CD14-positive monocyte (primary cell): Measurements from ENCODE around the gene SLC43A3. TPM values are rescaled to one million over a fixed set of nuclear protein-coding genes. Genes with fewer than 3 reads are reported as not detected.

Experiments used
- DNase-seq, 3 donors: peaks; one replicate each; pipeline ENCODE4 v3.0.0-alpha.2; 2011 to 2022
- H2AFZ ChIP-seq: 2 replicates; pipeline ENCODE4 v1.6.0; 2012; ENCODE audit warnings: mild to moderate bottlenecking, low read depth, low read length, inconsistent platforms; ENCODE audit not compliant: insufficient read depth, poor library complexity, severe bottlenecking
- H3K27ac ChIP-seq, 2 donors: 1 replicate in 1 of 2; 2 replicates in 1 of 2; pipeline ENCODE4 v1.5.1; 2012 to 2013; ENCODE audit warnings: low read length in 2 of 2, control low read depth in 1 of 2, inconsistent platforms in 1 of 2, low read depth in 1 of 2, mild to moderate bottlenecking in 1 of 2
- H3K27me3 ChIP-seq, 2 donors: one replicate each; pipeline versions ENCODE4 v1.6.0 to v1.6.1; 2011 to 2013; ENCODE audit warnings: low read length in 2 of 2; ENCODE audit not compliant: control insufficient read depth in 2 of 2, insufficient read depth in 2 of 2
- H3K36me3 ChIP-seq, 2 donors: replicated peaks in 1 of 2; 1 replicate in 1 of 2; 2 replicates in 1 of 2; pipeline versions ENCODE4 v1.5.1 to v1.6.1; 2012 to 2013; ENCODE audit warnings: low read length in 2 of 2, control low read depth in 1 of 2, inconsistent platforms in 1 of 2, mild to moderate bottlenecking in 1 of 2; ENCODE audit not compliant: insufficient read depth in 2 of 2, control insufficient read depth in 1 of 2
- H3K4me1 ChIP-seq, 2 donors: 1 replicate in 1 of 2; 2 replicates in 1 of 2; pipeline versions ENCODE4 v1.5.1 to v1.6.1; 2012 to 2013; ENCODE audit warnings: low read length in 2 of 2, control low read depth in 1 of 2, inconsistent platforms in 1 of 2, mild to moderate bottlenecking in 1 of 2, moderate library complexity in 1 of 2; ENCODE audit not compliant: insufficient read depth in 2 of 2, control insufficient read depth in 1 of 2
- H3K4me2 ChIP-seq: replicated peaks from 2 replicates; pipeline ENCODE3; 2012; ENCODE audit warnings: low read length, moderate library complexity, mild to moderate bottlenecking; ENCODE audit not compliant: poor library complexity, severe bottlenecking; ENCODE audit errors: extremely low read depth
- H3K4me3 ChIP-seq, 3 experiments: fragments of 200-600 bp in 1 of 3; sonication (generic) in 1 of 3; replicated peaks in 1 of 3; 1 replicate in 2 of 3; 2 replicates in 1 of 3; pipeline ENCODE4 v1.5.1; 2011 to 2013; ENCODE audit warnings: low read length in 3 of 3, mild to moderate bottlenecking in 3 of 3, control low read depth in 2 of 3, low read depth in 2 of 3, inconsistent platforms in 1 of 3, moderate library complexity in 1 of 3
- H3K79me2 ChIP-seq: 2 replicates; pipeline ENCODE4 v1.6.0; 2012; ENCODE audit warnings: mild to moderate bottlenecking, control low read depth, inconsistent platforms, low read length, moderate library complexity; ENCODE audit not compliant: insufficient read depth
- H3K9ac ChIP-seq: 2 replicates; pipeline ENCODE4 v1.6.0; 2017; ENCODE audit warnings: low read length, mild to moderate bottlenecking; ENCODE audit not compliant: insufficient read depth, poor library complexity, severe bottlenecking
- H3K9me3 ChIP-seq, 2 donors: replicated peaks in 1 of 2; 1 replicate in 1 of 2; 2 replicates in 1 of 2; pipeline versions ENCODE4 v1.5.1 to v1.6.1; 2012 to 2013; ENCODE audit warnings: low read length in 2 of 2, control low read depth in 1 of 2; ENCODE audit not compliant: control insufficient read depth in 1 of 2, insufficient read depth in 1 of 2
- H4K20me1 ChIP-seq: 2 replicates; pipeline ENCODE4 v1.6.0; 2012; ENCODE audit warnings: mild to moderate bottlenecking, low read length, control low read depth, moderate library complexity; ENCODE audit not compliant: insufficient read depth
- H3K27ac Mint-ChIP-seq, 7 donors: one replicate each; pipeline ENCODE4 v1.8.0; 2020; ENCODE audit warnings: mild to moderate bottlenecking in 7 of 7, mixed read lengths in 7 of 7, moderate library complexity in 6 of 7, inconsistent platforms in 2 of 7
- H3K27me3 Mint-ChIP-seq, 3 donors: one replicate each; pipeline ENCODE4 v1.8.0; 2021 to 2022; ENCODE audit warnings: low read depth in 3 of 3, mild to moderate bottlenecking in 3 of 3, mixed read lengths in 3 of 3, moderate library complexity in 3 of 3, inconsistent platforms in 1 of 3
- H3K36me3 Mint-ChIP-seq, 2 donors: one replicate each; pipeline ENCODE4 v1.8.0; 2020; ENCODE audit warnings: mixed read lengths in 2 of 2, inconsistent platforms in 1 of 2, mild to moderate bottlenecking in 1 of 2
- H3K4me1 Mint-ChIP-seq: one replicate; pipeline ENCODE4 v1.8.0; 2020; ENCODE audit warnings: mild to moderate bottlenecking, mixed read lengths
- H3K4me3 Mint-ChIP-seq, 2 donors: one replicate each; pipeline ENCODE4 v1.8.0; 2020; ENCODE audit warnings: mild to moderate bottlenecking in 2 of 2, mixed read lengths in 2 of 2, moderate library complexity in 1 of 2
- H3K9me3 Mint-ChIP-seq, 7 donors: one replicate each; pipeline ENCODE4 v1.8.0; 2020 to 2022; ENCODE audit warnings: mixed read lengths in 7 of 7, mild to moderate bottlenecking in 6 of 7, moderate library complexity in 6 of 7, inconsistent platforms in 2 of 7
- CTCF ChIP-seq: fragments of 200-600 bp; IDR thresholded peaks from one replicate; pipeline ENCODE4 v1.8.0; 2022; ENCODE audit warnings: antibody characterized with exemption, mild to moderate bottlenecking
- WGBS: methylation state at CpG from one replicate; pipeline ENCODE4 v1.1.5; 2013; ENCODE audit warnings: missing lambda C conversion rate; ENCODE audit not compliant: insufficient coverage; 5-methylcytosine and 5-hydroxymethylcytosine counted together
- intact Hi-C, 2 donors: fragments of 100-400 bp; cut with micrococcal nuclease; formaldehyde crosslinking; loops; one replicate each; pipeline versions ENCODE4 v1.15.0 to v1.15.1; 2023
- polyA plus RNA-seq, 3 donors: library from polyadenylated mRNA; depleted of rRNA in 1 of 3; unstranded in 2 of 3; stranded (reverse) in 1 of 3; fragments of 300-500 nt in 2 of 3; fragments of >200 nt in 1 of 3; fragmentation: Illumina TruSeq in 2 of 3; gene quantifications; 1 replicate in 2 of 3; 2 replicates in 1 of 3; pipeline ENCODE4 v1.2.3, GENCODE V29; 2012 to 2021

SLC43A3 gene
- polyA plus RNA-seq, 3 donors, result 82.4 to 116 (median 109) TPM

GRCh38 chr11:57439786-57440185, 12.9 kb upstream of the SLC43A3 start:
- Histone ChIP-seq H3K9ac (no peak overlapping the region), H3K4me3 (no peak overlapping the region), H3K4me1 (peaks cover 7 to 8% of the 10 kb centered on the region in 2 donors), H3K4me2 (no peak overlapping the region), H3K9me3 (no peaks in the 10 kb centered on the region), H3K27ac (no peak overlapping the region), H4K20me1 (no peaks in the 10 kb centered on the region), H3K27me3 (no peaks in the 10 kb centered on the region), H2AFZ (no peak overlapping the region), H3K36me3 (no peaks in the 10 kb centered on the region), H3K79me2 (no peaks in the 10 kb centered on the region)
- Mint-ChIP-seq H3K27me3 (peaks cover 0 to 5% (median 5%) of the 10 kb centered on the region in 3 donors), H3K4me3 (no peak overlapping the region), H3K27ac (peak overlapping the region in 2 of 7 donors; percentile 48 to 85), H3K4me1 (peaks cover 13% of the 10 kb centered on the region), H3K9me3 (peaks cover 0 to 5% (median 0%) of the 10 kb centered on the region in 7 donors), H3K36me3 (no peaks in the 10 kb centered on the region)
- intact Hi-C loops, result no loop called here
- 92% methylated on average over 6 of the region's 6 CpGs for WGBS
- no peak for DNase-seq
- no peak for TF ChIP-seq CTCF

GRCh38 chr11:57438345-57439285, 11.7 kb upstream of the SLC43A3 start:
- peaks cover 19 to 20% of the 10 kb centered on the region in 2 donors for H3K4me1 ChIP-seq
- H3K36me3 Mint-ChIP-seq, result no peaks in the 10 kb centered on the region
- intact Hi-C loops, result no loop called here
- H3K27me3 ChIP-seq, result no peaks in the 10 kb centered on the region
- H3K9ac ChIP-seq, result no peak overlapping the region
- no peaks in the 10 kb centered on the region for H4K20me1 ChIP-seq
- H3K9me3 ChIP-seq, result no peaks in the 10 kb centered on the region
- H3K4me3 Mint-ChIP-seq, result no peak overlapping the region
- no peak for DNase-seq
- no peaks in the 10 kb centered on the region for H3K36me3 ChIP-seq
- no peak overlapping the region for H2AFZ ChIP-seq
- peaks cover 0 to 5% (median 5%) of the 10 kb centered on the region in 3 donors for H3K27me3 Mint-ChIP-seq
- WGBS, result 94% methylated on average over 7 of the region's 12 CpGs
- peaks cover 0 to 5% (median 0%) of the 10 kb centered on the region in 7 donors for H3K9me3 Mint-ChIP-seq
- no peak overlapping the region for H3K4me2 ChIP-seq
- H3K4me3 ChIP-seq, result no peak overlapping the region
- H3K27ac ChIP-seq, result no peak overlapping the region
- TF ChIP-seq CTCF, result no peak
- H3K4me1 Mint-ChIP-seq, result peaks cover 22% of the 10 kb centered on the region
- peak overlapping the region in 1 of 7 donors; percentile 59 for H3K27ac Mint-ChIP-seq
- H3K79me2 ChIP-seq, result no peaks in the 10 kb centered on the region
